C4-2B (cell line): Measurements from ENCODE around the gene ABHD12.

Source experiments
- ZFX ChIP-seq: fragments of 450-650 bp; IDR thresholded peaks from 2 replicates; pipeline ENCODE4 v1.6.1; 2017
- TF ChIP-seq, protein P1 (sequence below): fragments of 450-650 bp; conservative IDR thresholded peaks from 2 replicates; pipeline ENCODE4 v1.5.1; 2017; ENCODE audit warnings: mild to moderate bottlenecking

DNA sequence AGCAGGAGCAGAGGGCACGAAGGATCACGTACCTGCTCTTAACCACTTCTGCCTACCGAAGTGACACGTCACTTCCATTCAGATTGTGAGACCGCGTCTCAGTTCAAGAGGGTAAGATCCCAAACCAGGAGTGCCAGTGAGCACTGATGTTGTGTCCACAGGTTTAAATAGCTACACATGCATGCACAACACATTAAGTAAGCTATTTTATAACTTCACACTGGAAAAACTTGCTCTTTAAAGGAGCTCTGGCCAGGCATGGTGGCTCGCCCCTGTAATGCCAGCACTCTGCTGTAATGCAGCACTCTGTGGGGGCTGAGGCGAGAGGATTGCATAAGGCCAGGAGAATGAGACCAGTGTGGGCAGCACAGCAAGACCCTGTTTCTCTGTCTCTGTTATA lies 21.1 kb downstream of the ABHD12 start:
- TF ChIP-seq, protein P1, sequence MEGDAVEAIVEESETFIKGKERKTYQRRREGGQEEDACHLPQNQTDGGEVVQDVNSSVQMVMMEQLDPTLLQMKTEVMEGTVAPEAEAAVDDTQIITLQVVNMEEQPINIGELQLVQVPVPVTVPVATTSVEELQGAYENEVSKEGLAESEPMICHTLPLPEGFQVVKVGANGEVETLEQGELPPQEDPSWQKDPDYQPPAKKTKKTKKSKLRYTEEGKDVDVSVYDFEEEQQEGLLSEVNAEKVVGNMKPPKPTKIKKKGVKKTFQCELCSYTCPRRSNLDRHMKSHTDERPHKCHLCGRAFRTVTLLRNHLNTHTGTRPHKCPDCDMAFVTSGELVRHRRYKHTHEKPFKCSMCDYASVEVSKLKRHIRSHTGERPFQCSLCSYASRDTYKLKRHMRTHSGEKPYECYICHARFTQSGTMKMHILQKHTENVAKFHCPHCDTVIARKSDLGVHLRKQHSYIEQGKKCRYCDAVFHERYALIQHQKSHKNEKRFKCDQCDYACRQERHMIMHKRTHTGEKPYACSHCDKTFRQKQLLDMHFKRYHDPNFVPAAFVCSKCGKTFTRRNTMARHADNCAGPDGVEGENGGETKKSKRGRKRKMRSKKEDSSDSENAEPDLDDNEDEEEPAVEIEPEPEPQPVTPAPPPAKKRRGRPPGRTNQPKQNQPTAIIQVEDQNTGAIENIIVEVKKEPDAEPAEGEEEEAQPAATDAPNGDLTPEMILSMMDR, result no peak
- no peak for TF ChIP-seq ZFX
